Fibroblast of upper back skin (primary cell): Measurements from ENCODE around the gene SLF1.
A peak's percentile ranks its signal among the peaks of the same experiment; 100 is the strongest.
"Not testable (repeated sequence)": the region's sequence is repeated elsewhere in the genome, so short reads cannot be mapped to it uniquely, and the experiment has no call there.

Experiments
- DNase-seq: peaks from one replicate; pipeline ENCODE4 v3.0.0-alpha.2; 2013

Gene SLF1

DNA sequence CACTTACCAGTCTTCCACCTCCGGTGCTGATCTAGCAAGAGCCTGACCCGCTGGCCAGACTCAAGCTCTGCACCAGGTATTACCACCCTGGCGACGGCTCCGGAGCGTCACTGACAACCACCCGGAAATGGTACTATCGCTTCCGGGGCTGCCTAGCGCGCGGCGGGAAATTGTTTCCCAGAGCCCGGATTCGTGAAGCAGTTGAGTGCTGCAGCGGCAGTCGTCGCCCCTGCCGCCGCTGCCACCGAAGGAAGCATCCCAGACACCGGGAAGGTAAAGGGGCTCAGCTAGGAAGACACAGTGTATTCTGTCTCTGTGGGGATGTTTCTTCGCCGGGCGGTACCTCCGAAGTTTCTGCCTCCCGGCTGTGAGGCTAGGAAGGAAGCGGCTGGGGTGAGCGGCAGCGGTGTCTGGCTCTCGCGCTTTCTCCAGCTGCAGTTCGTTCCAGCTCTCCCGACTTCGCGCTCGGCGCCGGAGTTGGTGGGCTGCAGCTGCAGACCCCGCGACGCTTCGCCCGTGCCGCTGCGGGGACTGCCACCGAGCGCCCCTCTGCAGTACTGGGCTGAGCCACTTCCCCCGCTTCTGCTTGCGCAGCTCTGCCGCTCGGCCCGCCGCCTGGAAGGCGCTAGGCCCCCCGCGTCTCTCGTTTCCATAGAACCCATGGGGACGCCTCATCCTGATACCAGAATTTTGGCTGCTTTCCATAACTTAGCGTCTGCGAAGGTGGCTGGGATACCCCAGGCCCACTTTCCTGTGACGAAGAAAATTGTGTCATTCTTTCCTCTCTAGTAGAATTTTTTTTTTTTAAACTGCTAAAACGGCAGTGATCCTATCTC, at the start of gene SLF1, which contains the start of gene KIAA0825:
Gene SLF1, plus strand, starts transcription at position 177 of the 836 bp plus-strand sequence. CDS start 10,142 bp downstream, outside the sequence.
Gene KIAA0825, minus strand, starts transcription at position 112 of the 836 bp plus-strand sequence. CDS start 81,478 bp downstream, outside the sequence.
- DNase-seq, result peak; percentile 83

DNA sequence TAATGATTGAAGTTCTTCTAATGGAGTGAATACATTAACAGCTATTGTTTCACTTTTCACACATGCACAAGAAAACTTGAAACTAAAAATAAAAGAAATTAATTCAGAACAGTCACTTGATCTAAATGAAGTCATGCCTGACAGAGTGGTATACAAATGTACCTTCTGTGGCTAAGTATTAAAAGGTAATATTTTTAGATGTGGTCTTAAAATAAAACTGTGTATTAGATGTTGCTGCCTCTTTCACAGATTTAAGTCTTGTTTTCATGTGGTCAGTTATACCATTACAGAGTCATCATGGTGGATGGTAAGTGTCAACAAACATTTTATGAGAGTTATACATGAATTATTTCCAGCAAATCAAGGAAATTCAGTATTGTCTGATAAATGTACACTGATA, 47.1 kb upstream of the SLF1 start:
- no peak for DNase-seq

DNA sequence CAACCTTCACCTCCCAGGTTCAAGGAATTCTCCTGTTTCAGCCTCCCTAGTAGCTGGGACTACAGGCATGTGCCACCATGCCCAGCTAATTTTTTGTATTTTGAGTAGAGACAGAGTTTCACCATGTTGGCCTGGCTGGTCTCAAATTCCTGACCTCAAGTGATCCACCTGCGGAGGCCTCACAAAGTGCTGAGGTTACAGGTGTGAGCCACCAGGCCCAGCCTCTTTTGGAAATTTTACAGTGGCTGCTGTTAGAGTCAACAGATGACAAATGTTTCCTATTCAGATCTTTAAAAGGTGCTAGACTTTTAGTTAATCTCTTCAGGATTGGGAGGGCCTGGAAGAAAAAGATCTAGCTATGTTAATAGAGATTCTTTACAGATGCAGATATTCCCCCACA, 45.1 kb upstream of the SLF1 start:
- DNase-seq, result not testable (repeated sequence)

DNA sequence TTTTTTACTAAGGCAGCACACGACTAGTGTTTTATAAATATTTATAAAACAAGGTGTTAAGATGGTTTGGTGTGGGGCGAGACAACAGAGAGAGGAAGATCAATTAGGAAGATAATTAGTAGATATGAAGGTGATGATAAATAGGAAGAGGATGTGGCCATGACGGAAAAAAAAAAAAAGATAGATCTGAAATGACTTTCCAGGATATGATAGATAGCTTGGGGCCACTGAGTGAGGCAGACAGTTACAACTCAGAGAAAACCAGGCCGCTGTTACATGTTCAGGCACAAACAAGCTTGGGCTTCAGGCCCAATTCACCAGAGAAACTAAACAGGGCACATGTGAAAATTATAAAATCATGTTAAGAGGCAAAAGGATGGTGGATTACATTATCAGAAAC, 43.3 kb upstream of the SLF1 start:
- no peak for DNase-seq

DNA sequence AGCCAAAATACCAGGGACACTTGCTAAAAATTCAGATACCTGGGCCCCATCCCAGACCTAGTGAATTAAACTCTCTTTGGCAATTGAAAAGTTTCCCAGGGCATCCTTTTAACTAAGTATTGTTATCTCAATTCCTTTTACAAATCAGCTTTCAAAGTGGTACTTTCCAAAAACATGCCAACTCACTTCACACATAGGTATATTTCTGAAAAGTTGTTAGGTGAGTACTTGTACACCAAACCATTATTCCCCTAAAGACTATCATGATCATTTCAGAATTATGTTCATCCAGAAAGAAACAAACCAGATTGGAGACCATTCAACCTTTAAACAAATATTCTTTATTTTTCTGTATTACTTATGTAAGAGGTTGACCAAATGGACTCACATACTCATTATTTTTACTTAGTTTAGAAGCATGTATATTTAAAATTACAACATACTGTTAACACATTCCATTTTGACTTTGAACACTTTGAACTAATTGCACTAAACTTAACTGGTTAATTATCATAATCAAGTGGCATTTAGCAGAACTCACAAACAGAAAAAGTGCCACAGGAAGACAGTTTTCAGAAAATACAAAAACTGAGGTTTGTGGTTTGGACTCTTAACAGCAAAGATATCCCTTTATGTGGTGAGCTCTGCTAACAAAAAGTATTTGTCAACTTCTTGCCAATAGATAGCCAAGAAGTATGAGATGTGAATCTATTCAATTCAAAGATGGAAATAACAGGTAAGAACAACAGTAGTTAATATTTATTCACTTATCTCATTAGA, 40.8 kb upstream of the SLF1 start:
- DNase-seq, result no peak

DNA sequence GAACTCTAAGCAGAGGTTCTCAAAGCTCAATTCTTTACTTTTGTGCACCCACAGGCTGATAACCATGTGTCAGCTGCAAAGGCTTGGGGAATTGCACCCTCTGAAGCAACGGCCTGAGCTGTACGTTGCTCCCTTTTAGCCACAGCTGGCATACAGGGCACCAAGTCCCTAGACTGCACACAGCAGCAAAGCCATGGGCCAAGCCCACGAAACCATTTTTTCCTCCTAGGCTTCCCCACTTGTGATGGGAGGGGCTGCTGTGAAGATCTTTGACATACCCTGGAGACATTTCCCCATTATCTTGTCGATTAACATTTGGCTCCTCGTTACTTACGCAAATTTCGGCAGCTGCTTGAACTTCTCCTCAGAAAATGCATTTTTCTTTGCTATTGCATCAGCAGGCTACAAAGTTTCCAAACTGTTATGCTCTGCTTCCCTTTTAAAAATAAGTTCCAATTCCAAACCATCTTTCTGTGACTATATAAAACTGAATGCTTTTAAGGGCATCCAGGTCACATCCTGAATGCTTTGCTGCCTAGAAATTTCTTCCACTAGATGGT, 23.1 kb upstream of the SLF1 start:
- no peak for DNase-seq

DNA sequence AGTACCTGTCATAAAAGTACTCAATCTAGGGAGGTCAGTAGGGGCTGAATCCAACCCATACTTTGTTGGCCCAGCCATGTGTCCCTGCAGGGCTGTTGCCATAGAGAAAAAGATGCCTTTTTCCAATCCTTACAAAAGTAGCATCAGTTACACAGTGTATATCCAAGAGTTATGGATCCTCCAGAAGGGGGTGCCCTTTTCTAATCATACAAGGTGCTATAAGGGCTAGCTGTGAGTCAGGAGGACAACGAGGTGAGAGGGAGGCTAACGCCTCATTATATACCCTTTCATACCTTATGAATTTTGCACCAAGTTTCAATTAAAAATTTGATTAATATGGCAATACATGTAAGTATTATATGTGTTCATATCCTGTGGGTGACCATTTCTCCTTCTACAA, 4.9 kb upstream of the SLF1 start:
- peak; percentile 3 for DNase-seq

DNA sequence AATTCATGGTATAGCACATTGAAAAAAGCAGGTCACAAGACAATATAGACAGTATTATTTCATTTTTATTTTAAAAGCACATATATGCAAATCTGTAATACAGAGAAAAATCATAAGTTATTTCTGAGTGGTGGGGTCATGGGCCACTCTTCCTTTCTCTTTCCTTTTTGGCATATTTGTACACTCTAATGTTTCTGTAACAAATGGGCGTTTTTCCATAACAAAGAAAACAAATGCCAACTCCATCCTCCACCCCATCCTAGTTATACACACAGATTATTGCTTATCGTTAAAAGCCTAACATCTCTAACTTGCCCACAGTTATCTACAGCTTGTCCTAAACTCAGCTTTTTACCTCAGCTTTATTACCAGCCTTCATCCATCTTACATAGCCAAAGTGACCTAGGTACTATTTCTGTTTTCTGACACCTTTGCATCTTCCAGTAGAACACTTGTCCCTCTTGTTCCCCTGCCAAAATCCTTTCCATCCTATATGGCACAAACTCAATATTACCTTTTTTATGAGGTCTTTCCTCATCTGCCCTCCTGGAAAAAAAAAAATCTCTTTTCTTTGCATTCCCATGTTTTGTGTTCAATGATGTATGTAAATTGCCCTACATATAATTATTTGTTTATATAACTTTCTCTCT, 4.2 kb upstream of the SLF1 start:
- DNase-seq, result no peak

DNA sequence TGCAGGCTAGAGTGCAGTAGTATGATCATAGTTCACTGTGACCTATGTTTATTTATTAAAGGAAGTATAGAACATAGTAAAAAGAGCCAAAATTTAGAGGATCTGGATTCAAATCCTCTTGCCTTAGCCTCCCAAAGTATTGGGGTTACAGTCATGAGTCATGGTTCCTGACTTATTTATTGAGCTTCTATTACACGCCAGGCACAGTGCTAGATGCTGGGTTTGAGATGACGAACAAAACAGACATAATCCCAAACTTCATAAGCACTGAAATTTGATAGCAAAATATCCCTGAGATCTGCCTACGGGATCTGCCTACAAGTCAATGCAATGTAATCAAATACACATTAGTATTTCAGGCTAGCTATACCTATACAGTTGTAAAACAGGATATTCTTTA, 2.6 kb upstream of the SLF1 start:
- DNase-seq, result no peak

DNA sequence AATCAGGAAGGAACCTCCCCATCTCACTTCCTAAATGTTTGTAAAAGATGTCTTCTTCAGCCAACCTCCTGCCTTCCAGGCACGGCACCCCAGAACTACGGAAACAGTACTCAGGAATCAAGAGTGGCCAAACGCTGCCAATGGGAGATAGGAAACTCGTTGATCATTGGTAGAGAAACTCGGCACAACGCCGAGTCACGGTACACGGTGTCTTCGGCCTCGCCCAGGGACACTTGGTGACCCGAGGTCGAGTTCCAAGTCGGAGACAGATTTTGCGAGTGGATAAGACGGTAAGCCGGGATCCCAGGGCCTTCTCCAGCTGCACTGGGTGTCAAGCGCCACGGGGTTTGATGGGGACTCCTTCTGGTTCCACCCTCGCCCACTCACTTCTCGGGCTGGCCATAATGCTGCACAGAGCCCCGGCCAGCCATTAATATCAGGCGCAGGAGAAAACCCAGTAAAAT, 408 bp upstream of the SLF1 start:
- peak; percentile 63 for DNase-seq

DNA sequence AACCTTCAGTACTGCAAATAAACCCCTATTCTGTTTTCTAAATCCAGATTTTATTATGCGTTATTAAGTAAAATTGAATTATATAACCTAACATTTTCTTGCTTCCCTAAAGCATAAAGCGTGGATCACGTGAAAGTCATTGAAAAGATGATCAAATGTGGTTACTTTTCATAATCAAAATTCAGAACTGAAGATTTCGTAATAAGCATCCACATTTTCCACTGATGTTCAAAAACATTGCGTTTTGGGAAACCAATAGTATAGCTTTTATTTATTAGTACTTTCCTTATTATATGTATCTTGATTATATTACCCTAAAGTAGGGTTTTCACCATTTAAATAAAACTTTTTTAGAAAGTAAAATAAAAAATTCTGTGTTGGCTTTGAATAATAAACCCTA, 1.8 kb downstream of the SLF1 start:
- no peak for DNase-seq

DNA sequence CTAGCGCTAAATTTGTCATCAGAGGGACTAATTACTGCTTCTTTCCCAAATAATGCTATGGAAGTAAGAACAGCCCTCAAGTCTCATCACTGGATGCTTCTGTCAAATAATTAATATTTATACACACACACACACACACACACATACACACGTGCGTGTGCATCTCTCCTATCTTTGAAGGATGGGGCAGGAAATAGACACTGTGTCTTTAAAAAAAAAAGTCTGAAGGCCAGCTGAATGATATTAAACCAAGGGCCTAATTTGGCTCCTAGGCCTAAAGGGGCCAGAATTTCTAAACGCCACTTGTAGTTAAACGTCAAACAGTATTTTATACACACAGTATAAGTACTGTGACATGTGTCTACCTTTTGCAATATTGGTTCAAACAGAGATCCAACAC, 3.3 kb downstream of the SLF1 start:
- DNase-seq, result no peak

DNA sequence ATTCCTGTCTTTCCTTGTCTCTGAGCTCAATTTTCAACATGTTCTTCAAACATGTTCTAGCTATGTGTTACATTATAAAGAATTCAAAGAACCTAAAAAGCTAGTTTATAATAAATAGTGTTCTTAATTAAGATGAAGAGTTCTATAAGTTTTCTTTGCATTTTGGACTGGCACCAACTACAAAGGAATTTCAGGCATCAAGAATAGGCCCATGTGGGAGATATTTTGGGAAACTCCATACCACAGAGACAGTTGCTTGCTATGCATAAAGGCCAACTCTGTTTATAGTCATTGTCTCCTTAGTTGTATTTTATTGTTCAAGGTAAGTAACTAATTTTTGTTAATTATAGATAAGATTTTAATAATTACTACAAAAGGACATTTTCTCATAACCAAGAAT, 4.5 kb downstream of the SLF1 start:
- peak; percentile 61 for DNase-seq

DNA sequence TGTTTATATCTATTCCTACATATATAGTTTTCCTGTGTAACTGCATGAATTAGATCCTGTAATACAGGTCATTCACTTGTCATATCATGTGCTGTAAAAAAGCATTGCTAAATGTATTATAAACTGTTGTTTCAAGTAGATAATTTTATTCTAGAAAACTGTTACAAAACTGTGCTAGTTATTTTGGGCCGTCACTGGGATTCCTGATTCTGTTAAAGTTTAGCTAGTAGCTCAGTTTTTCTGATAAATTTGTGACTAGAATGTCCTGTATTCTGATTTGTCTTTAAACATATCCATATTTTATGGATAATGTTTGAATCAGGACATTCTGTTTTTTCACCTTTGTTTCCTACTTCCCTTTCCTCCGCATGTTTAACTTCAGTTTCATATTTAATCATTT, 5.4 kb downstream of the SLF1 start:
- DNase-seq, result no peak

DNA sequence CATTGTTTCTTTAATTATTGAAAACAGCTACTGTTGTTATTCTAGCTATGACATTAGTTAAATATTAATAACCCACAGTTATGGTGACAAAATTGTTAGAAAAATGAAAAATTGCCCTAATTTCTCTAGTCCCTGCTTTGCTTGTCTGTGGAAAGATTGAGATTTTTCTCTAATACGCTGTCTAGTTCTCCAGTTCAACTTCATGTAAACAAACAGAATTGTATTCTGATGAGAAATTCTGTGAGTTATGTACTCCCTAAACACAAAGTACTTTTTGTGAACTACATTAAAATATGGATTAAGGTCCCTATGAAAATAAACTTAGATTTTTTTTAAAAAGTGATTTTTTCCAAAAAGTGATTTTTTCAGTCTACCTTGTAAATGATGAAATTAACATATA, 8.7 kb downstream of the SLF1 start:
- DNase-seq, result no peak

DNA sequence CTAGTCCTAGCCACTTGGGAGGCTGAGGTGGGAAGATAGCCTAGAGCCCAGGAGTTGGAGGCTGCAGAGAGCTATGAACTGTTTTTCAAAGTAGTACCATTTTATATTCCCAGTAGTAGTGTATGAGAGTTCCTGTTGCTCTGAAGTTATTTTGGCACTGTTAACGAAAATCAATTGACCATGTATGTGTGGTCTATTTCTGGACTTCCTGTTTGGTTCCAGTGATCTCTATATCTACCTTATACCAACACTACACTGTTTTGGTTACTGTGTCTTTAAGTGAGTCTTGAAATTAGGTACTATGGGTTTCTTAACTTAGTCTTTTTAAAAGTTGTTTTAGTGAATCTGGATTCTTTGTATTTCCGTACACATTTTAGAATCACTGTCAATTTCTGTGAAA, 13.6 kb downstream of the SLF1 start:
- DNase-seq, result no peak

DNA sequence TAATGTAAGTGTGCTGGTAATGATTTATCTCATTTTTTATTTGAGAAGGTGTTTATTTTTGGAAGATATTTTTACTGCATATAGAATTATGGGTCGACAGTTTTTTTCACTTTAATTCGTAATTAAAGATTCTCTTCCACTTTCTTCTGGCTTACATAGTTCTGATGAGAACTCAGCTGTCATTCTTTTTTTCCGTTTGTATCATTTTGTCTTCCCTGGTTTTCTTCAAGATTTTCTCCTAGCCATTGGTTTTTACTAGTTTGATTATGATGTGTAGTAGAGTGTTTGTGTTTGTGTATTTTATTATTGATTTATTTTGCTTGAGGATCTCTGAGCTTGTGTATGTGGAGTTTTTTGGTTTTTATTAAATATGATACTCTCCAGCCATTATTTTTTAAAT, 21.7 kb downstream of the SLF1 start:
- DNase-seq, result no peak

DNA sequence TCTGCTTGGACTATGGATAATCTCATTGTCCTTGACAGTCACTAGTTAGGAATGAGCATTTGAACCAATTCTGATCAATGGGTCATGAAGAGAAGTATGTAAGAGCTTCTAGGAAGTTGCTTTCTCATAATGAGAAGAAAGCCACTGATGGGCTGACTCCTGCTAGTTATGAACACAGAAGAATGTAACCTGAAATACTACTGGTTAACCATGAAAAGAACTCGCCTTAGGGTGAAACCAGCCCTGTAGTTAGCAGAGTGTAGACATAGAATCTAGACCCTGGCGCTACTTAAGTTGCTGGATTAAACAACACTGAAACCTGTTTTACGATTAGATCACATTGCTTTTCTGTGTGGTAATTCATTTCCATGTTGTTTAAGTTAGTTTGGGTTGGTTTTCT, 26.6 kb downstream of the SLF1 start:
- no peak for DNase-seq

DNA sequence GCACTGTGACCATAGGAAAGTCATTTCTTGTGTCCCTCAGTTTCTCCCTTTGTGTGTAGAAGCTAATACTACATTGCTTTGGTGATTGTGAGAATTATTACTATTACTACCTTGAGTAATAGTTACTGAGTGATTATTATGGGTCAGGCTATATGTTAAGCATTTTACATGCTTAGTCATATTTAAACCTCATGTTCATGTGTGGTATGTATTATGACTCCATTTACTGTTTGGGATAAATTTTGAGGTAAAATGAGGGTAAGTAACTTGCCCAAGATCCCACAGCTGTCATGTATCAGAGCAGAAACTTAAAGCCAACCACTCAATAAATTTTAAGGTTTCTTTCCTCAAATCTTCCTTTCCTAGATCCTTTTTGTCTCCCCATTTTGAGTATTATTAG, 28.3 kb downstream of the SLF1 start:
- no peak for DNase-seq

DNA sequence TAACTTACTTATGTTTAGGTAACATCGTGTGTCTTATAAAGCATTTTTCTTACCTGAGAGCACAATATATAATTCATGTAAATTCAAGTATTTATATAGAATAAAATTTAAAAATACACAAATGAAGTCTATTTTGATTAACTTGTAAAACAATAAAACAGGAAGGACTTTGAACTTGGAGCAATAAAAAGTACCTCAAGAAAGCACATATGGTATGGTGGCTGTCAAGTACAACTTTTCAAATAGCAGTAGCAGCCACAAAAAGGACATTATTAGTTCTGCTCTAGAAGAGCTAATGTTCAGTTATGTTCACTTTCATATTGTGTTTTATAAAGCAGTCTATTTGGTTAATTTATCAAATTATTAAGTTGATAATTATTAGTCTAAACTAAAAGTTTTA, 31.4 kb downstream of the SLF1 start:
- DNase-seq, result no peak

DNA sequence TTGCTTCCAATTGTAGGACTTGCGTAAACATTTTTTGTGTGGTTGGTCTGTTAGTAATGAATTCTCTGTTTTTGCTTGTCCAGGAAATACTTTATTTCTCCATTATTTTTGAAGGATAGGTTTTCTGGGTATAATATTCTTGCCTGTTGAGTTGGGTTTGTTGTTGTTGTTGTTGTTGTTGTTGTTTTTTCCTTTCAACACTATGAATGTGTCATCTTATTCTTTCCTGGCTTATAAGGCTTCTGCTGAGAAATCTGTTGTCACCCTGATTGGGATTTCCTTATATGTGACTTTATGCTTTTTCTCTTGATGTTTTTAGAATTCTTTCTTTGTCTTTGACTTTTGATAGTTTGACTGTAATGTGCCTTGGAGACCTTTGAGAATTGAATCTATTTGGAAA, 39.8 kb downstream of the SLF1 start:
- no peak for DNase-seq

DNA sequence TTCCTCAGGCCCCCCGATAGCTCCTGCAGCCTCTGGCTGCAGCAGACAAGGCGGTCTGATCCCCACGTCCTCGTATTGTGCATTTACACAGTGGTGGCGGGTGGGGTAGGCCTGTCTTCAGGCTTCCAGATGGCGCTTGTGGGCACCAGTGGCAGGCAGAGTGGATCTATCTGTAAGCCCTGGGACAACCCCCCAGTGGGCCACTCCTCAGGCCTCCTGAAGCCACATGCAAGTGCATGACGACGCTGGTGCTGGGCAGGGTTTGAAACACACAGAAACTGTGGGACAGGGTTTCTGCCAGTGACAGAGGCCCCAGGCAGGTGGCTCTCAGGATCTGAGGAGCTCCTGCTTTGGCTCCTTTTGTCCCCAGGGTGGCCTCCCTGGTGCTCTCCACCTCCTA, 42.0 kb downstream of the SLF1 start:
- no peak for DNase-seq

DNA sequence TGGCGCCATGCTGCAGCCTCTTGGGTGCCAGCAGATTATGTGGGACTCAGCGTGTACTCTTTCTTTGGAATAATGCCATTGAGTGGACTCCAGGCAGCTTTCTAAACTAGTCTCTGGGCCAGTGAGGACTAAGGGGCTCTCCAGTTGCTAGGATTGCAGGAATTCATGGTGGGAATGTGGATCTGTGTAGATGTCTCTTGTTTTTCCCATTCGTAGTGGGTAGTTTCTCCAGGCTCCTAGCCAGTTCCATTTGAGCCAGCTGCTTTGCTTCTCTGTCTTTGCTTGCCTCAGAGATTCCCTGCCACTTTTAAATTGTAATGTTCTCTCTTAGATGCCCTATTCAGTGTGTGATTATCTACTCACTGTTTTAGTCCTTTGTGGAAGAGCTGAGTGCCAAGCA, 42.6 kb downstream of the SLF1 start:
- DNase-seq, result no peak
